Frontal cortex (tissue), 4 donors: Measurements from ENCODE around the gene ANAPC7. TPM values are rescaled to one million over a fixed set of nuclear protein-coding genes. Genes with fewer than 3 reads are reported as not detected.

ENCODE experiments used
- DNase-seq, 2 donors: peaks; one replicate each; pipeline ENCODE4 v3.0.0; 2012; ENCODE audit warnings: low spot score in 2 of 2
- FAIRE-seq: peaks from 2 replicates; lab custom pipeline; 2012; peaks lifted over from hg19 to GRCh38; lab: Jason Lieb, UNC
- small RNA-seq: library from RNA; depleted of rRNA; stranded (forward); fragments of <200 nt; gene quantifications from one replicate; pipeline ENCODE3, GENCODE V24; 2014
- total RNA-seq: library from RNA; depleted of rRNA; stranded (reverse); fragments of >200 nt; gene quantifications from one replicate; pipeline ENCODE4 v1.2.3, GENCODE V29; 2014
- donor health status: control.
- donor health status: control.
- donor health status: control.

The ANAPC7 gene
- total RNA-seq, 1 donor from 2014 or later: 44.0 TPM

- no peak for FAIRE-seq
- DNase-seq: no peak
Observed at GRCh38 chr12:110330544-110330943, 73.0 kb downstream of the ANAPC7 start.

GRCh38 chr12:110330124-110330523 is 73.4 kb downstream of the ANAPC7 start:
- DNase-seq: no peak
- no peak for FAIRE-seq

GRCh38 chr12:110329710-110330109 is 73.8 kb downstream of the ANAPC7 start:
- DNase-seq (no peak), FAIRE-seq (no peak)

Small RNA genes lying within 50 kb of the gene (small RNA-seq; reads per million reads assigned to genes)
- gene RN7SL769P: not detected

Other genes with a start within 250 kb of the ANAPC7 start
- 149 TPM for gene ATP2A2, start 122.5 kb downstream of the ANAPC7 start, total RNA-seq
- gene ARPC3, start 46.6 kb upstream of the ANAPC7 start, total RNA-seq: 121 TPM
- gene GPN3, start 64.5 kb upstream of the ANAPC7 start, total RNA-seq: 21.6 TPM
- gene FAM216A, start 65.1 kb upstream of the ANAPC7 start, total RNA-seq: 39.1 TPM
- gene VPS29, start 98.4 kb upstream of the ANAPC7 start, total RNA-seq: 106 TPM
- gene RAD9B, start 98.6 kb upstream of the ANAPC7 start, total RNA-seq: 1.2 TPM
- gene PPTC7, start 179.6 kb upstream of the ANAPC7 start, total RNA-seq: 8.2 TPM
- 35.9 TPM for gene TCTN1, start 210.4 kb upstream of the ANAPC7 start, total RNA-seq